Neuronal stem cell (in vitro differentiated cells): ENCODE results near the gene TPRA1.
A peak's percentile ranks its signal among the peaks of the same experiment; 100 is the strongest.

Experiments used
- DNase-seq: peaks from one replicate; pipeline ENCODE4 v3.0.0-alpha.2; 2013; ENCODE audit warnings: low spot score
- H2AFZ ChIP-seq: one replicate; pipeline ENCODE4 v1.6.1; 2013; ENCODE audit warnings: mild to moderate bottlenecking, low read length, inconsistent platforms
- H2AK5ac ChIP-seq: 2 replicates; pipeline ENCODE4 v1.6.1; 2013; ENCODE audit warnings: low read depth, mild to moderate bottlenecking, inconsistent platforms, low read length, moderate library complexity, mixed read lengths
- H2BK120ac ChIP-seq: 2 replicates; pipeline ENCODE4 v1.6.1; 2013; ENCODE audit warnings: low read depth, mild to moderate bottlenecking, inconsistent platforms, low read length, moderate library complexity, mixed read lengths
- H2BK12ac ChIP-seq: one replicate; pipeline ENCODE4 v1.6.1; 2013; ENCODE audit warnings: low read length, inconsistent platforms
- H2BK15ac ChIP-seq: 2 replicates; pipeline ENCODE4 v1.6.1; 2013; ENCODE audit warnings: mild to moderate bottlenecking, low read length, inconsistent platforms, mixed read lengths
- H2BK5ac ChIP-seq: one replicate; pipeline ENCODE4 v1.6.1; 2013; ENCODE audit warnings: inconsistent platforms, mild to moderate bottlenecking, low read length, moderate library complexity
- H3K14ac ChIP-seq: one replicate; pipeline ENCODE4 v1.6.1; 2013; ENCODE audit warnings: low read length, inconsistent platforms
- H3K18ac ChIP-seq: 2 replicates; pipeline ENCODE4 v1.6.1; 2013; ENCODE audit warnings: low read length, inconsistent platforms
- H3K23ac ChIP-seq: 2 replicates; pipeline ENCODE4 v1.6.1; 2013; ENCODE audit warnings: low read depth, mild to moderate bottlenecking, mixed read lengths, low read length, inconsistent platforms; ENCODE audit not compliant: poor library complexity
- H3K27ac ChIP-seq: replicated peaks from 3 replicates; pipeline ENCODE4 v1.5.1; 2013; ENCODE audit warnings: low read length, inconsistent platforms
- H3K27me3 ChIP-seq, 3 experiments: 2 replicates each; pipeline ENCODE4 v1.6.1; 2013; ENCODE audit warnings: low read length in 3 of 3, mild to moderate bottlenecking in 2 of 3, inconsistent platforms in 1 of 3, low read depth in 1 of 3, mixed read lengths in 1 of 3, moderate library complexity in 1 of 3; ENCODE audit not compliant: control insufficient read depth in 3 of 3, insufficient read depth in 3 of 3
- H3K36me3 ChIP-seq, 2 donors: replicated peaks in 1 of 2; 2 replicates each; pipeline ENCODE4 v1.6.1; 2013; ENCODE audit warnings: low read length in 2 of 2; ENCODE audit not compliant: control insufficient read depth in 2 of 2, insufficient read depth in 2 of 2
- H3K4ac ChIP-seq: 2 replicates; pipeline ENCODE4 v1.6.1; 2013; ENCODE audit warnings: inconsistent platforms, mild to moderate bottlenecking, low read length, moderate library complexity
- H3K4me1 ChIP-seq, 2 donors: 1 replicate in 1 of 2; 2 replicates in 1 of 2; pipeline ENCODE4 v1.6.1; 2013; ENCODE audit warnings: low read length in 2 of 2, low read depth in 1 of 2; ENCODE audit not compliant: control insufficient read depth in 2 of 2, insufficient read depth in 1 of 2
- H3K4me2 ChIP-seq: one replicate; pipeline ENCODE4 v1.6.1; 2013; ENCODE audit warnings: mild to moderate bottlenecking, low read length, inconsistent platforms; ENCODE audit not compliant: insufficient read depth, poor library complexity, severe bottlenecking
- H3K4me3 ChIP-seq, 2 donors: 2 replicates each; pipeline ENCODE4 v1.5.1; 2013; ENCODE audit warnings: low read length in 2 of 2, mild to moderate bottlenecking in 2 of 2, inconsistent platforms in 1 of 2, moderate library complexity in 1 of 2
- H3K79me1 ChIP-seq: one replicate; pipeline ENCODE4 v1.6.1; 2013; ENCODE audit warnings: low read depth, mild to moderate bottlenecking, inconsistent platforms, low read length, moderate library complexity
- H3K9ac ChIP-seq: one replicate; pipeline ENCODE4 v1.6.1; 2013; ENCODE audit warnings: mild to moderate bottlenecking, low read depth, low read length, inconsistent platforms; ENCODE audit not compliant: poor library complexity
- H3K9me3 ChIP-seq, 2 donors: replicated peaks in 1 of 2; 2 replicates each; pipeline versions ENCODE3 to v1.6.1; 2013; ENCODE audit warnings: low read length in 2 of 2, mild to moderate bottlenecking in 2 of 2, inconsistent platforms in 1 of 2, low read depth in 1 of 2, mixed read lengths in 1 of 2, moderate library complexity in 1 of 2; ENCODE audit not compliant: control insufficient read depth in 2 of 2, insufficient read depth in 1 of 2
- H4K8ac ChIP-seq: one replicate; pipeline ENCODE4 v1.6.1; 2013; ENCODE audit warnings: low read depth, mild to moderate bottlenecking, inconsistent platforms, low read length, moderate library complexity
- H4K91ac ChIP-seq: one replicate; pipeline ENCODE4 v1.6.1; 2013; ENCODE audit warnings: low read length, low read depth, mild to moderate bottlenecking, inconsistent platforms; ENCODE audit not compliant: poor library complexity
- WGBS, 2 donors: extraction: QIAGEN DNeasy Blood & Tissue Kit; methylation state at CpG; one replicate each; pipeline ENCODE4 v1.1.7; 2013; ENCODE audit warnings: missing lambda C conversion rate in 2 of 2, mixed read lengths in 1 of 2; ENCODE audit not compliant: insufficient read length in 2 of 2, insufficient replicate concordance in 1 of 2; ENCODE audit errors: extremely low coverage in 2 of 2; 5-methylcytosine and 5-hydroxymethylcytosine counted together

TPRA1 gene

GRCh38 chr3:127535901-127536829 lies 54.4 kb downstream of the TPRA1 start:
- no peaks in the 10 kb centered on the region for H3K36me3 ChIP-seq
- H3K14ac ChIP-seq, result peak overlapping the region; percentile 59
- no peak for DNase-seq
- no peaks in the 10 kb centered on the region for H3K27me3 ChIP-seq
- H2AFZ ChIP-seq, result peak overlapping the region; percentile 81
- H2BK12ac ChIP-seq, result peak overlapping the region; percentile 93
- peak overlapping the region; percentile 89 for H2BK120ac ChIP-seq
- peak overlapping the region; percentile 28 for H3K4ac ChIP-seq
- peak overlapping the region; percentile 95 for H4K8ac ChIP-seq
- H3K9ac ChIP-seq, result peak overlapping the region; percentile 53
- H3K4me2 ChIP-seq, result no peak overlapping the region
- peak overlapping the region; percentile 83 for H2BK5ac ChIP-seq
- H3K4me3 ChIP-seq, result no peak overlapping the region
- WGBS, 2 donors, result no CpG with 5 or more reads among the region's 18 CpGs
- H3K27ac ChIP-seq, result no peak overlapping the region
- peak overlapping the region; percentile 97 for H3K18ac ChIP-seq
- no peaks in the 10 kb centered on the region for H3K79me1 ChIP-seq
- peak overlapping the region; percentile 96 for H2BK15ac ChIP-seq
- H3K4me1 ChIP-seq, result peaks cover 22 to 23% of the 10 kb centered on the region in 2 donors
- peak overlapping the region; percentile 67 for H4K91ac ChIP-seq
- H3K23ac ChIP-seq, result peak overlapping the region; percentile 18
- peak overlapping the region; percentile 92 for H2AK5ac ChIP-seq
- no peaks in the 10 kb centered on the region for H3K9me3 ChIP-seq

- peak overlapping the region; percentile 97 for H3K18ac ChIP-seq
- peak overlapping the region; percentile 95 for H4K8ac ChIP-seq
- no peaks in the 10 kb centered on the region for H3K36me3 ChIP-seq
- peak overlapping the region; percentile 92 for H2AK5ac ChIP-seq
- H2AFZ ChIP-seq, result no peak overlapping the region
- no peak overlapping the region for H3K27ac ChIP-seq
- H2BK120ac ChIP-seq, result peak overlapping the region; percentile 89
- H3K79me1 ChIP-seq, result no peaks in the 10 kb centered on the region
- H3K4me2 ChIP-seq, result no peak overlapping the region
- H2BK12ac ChIP-seq, result peak overlapping the region; percentile 93
- H3K27me3 ChIP-seq, result no peaks in the 10 kb centered on the region
- H3K4me3 ChIP-seq, result no peak overlapping the region
- peak overlapping the region; percentile 39 for H3K9ac ChIP-seq
- no CpG with 5 or more reads among the region's 12 CpGs for WGBS, 2 donors
- DNase-seq, result no peak
- H3K9me3 ChIP-seq, result no peaks in the 10 kb centered on the region
- H3K4ac ChIP-seq, result peak overlapping the region; percentile 19
- H3K4me1 ChIP-seq, result peaks cover 22 to 23% of the 10 kb centered on the region in 2 donors
- H4K91ac ChIP-seq, result peak overlapping the region; percentile 67
- H3K14ac ChIP-seq, result peak overlapping the region; percentile 59
- peak overlapping the region; percentile 83 for H2BK5ac ChIP-seq
- peak overlapping the region; percentile 18 for H3K23ac ChIP-seq
- H2BK15ac ChIP-seq, result peak overlapping the region; percentile 96
Observed at GRCh38 chr3:127535106-127535785, 55.3 kb downstream of the TPRA1 start.

- H3K4me3 ChIP-seq, result no peak overlapping the region
- H3K18ac ChIP-seq, result no peak overlapping the region
- H3K4me2 ChIP-seq, result no peak overlapping the region
- WGBS, 2 donors, result no CpG with 5 or more reads among the region's 11 CpGs
- no peak overlapping the region for H2BK12ac ChIP-seq
- H3K79me1 ChIP-seq, result no peaks in the 10 kb centered on the region
- no peak overlapping the region for H2AFZ ChIP-seq
- no peak overlapping the region for H2BK5ac ChIP-seq
- H3K23ac ChIP-seq, result no peak overlapping the region
- DNase-seq, result no peak
- no peak overlapping the region for H2BK120ac ChIP-seq
- H3K4ac ChIP-seq, result no peak overlapping the region
- no peak overlapping the region for H4K91ac ChIP-seq
- no peak overlapping the region for H2BK15ac ChIP-seq
- no peak overlapping the region for H3K27ac ChIP-seq
- H3K14ac ChIP-seq, result no peak overlapping the region
- no peaks in the 10 kb centered on the region for H3K36me3 ChIP-seq
- no peak overlapping the region for H3K9ac ChIP-seq
- no peaks in the 10 kb centered on the region for H3K9me3 ChIP-seq
- H3K4me1 ChIP-seq, result peaks cover 22 to 23% of the 10 kb centered on the region in 2 donors
- H4K8ac ChIP-seq, result no peak overlapping the region
- no peak overlapping the region for H2AK5ac ChIP-seq
- no peaks in the 10 kb centered on the region for H3K27me3 ChIP-seq
Observed at GRCh38 chr3:127534564-127534963, 56.0 kb downstream of the TPRA1 start.

GRCh38 chr3:127534161-127534451 lies 56.4 kb downstream of the TPRA1 start:
- Histone ChIP-seq H2BK5ac (no peak overlapping the region), H3K9me3 (no peaks in the 10 kb centered on the region), H3K79me1 (no peaks in the 10 kb centered on the region), H2AFZ (no peak overlapping the region), H2BK12ac (no peak overlapping the region), H3K18ac (no peak overlapping the region), H3K9ac (no peak overlapping the region), H3K4me3 (no peak overlapping the region), H3K27me3 (no peaks in the 10 kb centered on the region), H2BK15ac (peak overlapping the region; percentile 24), H3K23ac (no peak overlapping the region), H3K14ac (no peak overlapping the region), H4K91ac (no peak overlapping the region), H2BK120ac (no peak overlapping the region), H4K8ac (no peak overlapping the region), H3K27ac (no peak overlapping the region), H3K4me1 (peaks cover 22 to 23% of the 10 kb centered on the region in 2 donors), H2AK5ac (peak overlapping the region; percentile 39), H3K36me3 (no peaks in the 10 kb centered on the region), H3K4me2 (no peak overlapping the region), H3K4ac (no peak overlapping the region)
- no peak for DNase-seq
- WGBS, 2 donors, result no CpG with 5 or more reads among the region's 2 CpGs
